Spinal cord (tissue), 10 donors: ENCODE measurements around the gene METRN. TPM values are rescaled to one million over a fixed set of nuclear protein-coding genes. Genes with fewer than 3 reads are reported as not detected.

Experiments
- DNase-seq, 6 donors: peaks; one replicate each; pipeline versions ENCODE4 v3.0.0 to v3.0.0-alpha.2; 2013 to 2015; ENCODE audit warnings: low spot score in 6 of 6, low read depth in 4 of 6
- H3K27ac ChIP-seq: one replicate; pipeline ENCODE4 v1.5.1; 2013; ENCODE audit warnings: low read depth, low read length, control low read depth
- H3K27me3 ChIP-seq: one replicate; pipeline ENCODE4 v1.6.1; 2013; ENCODE audit warnings: low read length; ENCODE audit not compliant: control insufficient read depth, insufficient read depth
- H3K36me3 ChIP-seq: one replicate; pipeline ENCODE4 v1.6.1; 2013; ENCODE audit warnings: low read length; ENCODE audit not compliant: control insufficient read depth, insufficient read depth
- H3K4me1 ChIP-seq: one replicate; pipeline ENCODE4 v1.6.1; 2013; ENCODE audit warnings: low read length; ENCODE audit not compliant: control insufficient read depth, insufficient read depth
- H3K4me3 ChIP-seq: one replicate; pipeline ENCODE4 v1.5.1; 2013; ENCODE audit warnings: low read depth, low read length, control low read depth
- H3K9me3 ChIP-seq: one replicate; pipeline ENCODE4 v1.6.1; 2013; ENCODE audit warnings: low read length; ENCODE audit not compliant: control insufficient read depth, insufficient read depth
- WGBS: methylation state at CpG from one replicate; pipeline ENCODE4 v1.1.5; 2013; ENCODE audit warnings: missing lambda C conversion rate; ENCODE audit not compliant: insufficient coverage; 5-methylcytosine and 5-hydroxymethylcytosine counted together
- polyA plus RNA-seq, 2 donors: library from polyadenylated mRNA; unstranded; fragments of 120-200 nt; gene quantifications; one replicate each; pipeline ENCODE4 v1.2.1, GENCODE V29; 2013; ENCODE audit not compliant: insufficient read length in 2 of 2
- total RNA-seq, 2 donors: library from RNA; depleted of rRNA in 1 of 2; stranded (reverse); fragments of 120-200 nt in 1 of 2; fragments of >200 nt in 1 of 2; gene quantifications; one replicate each; pipeline versions ENCODE4 v1.2.3 to v1.2.4, GENCODE V29; 2013 to 2014
- donor health status: healthy.

Gene METRN
- total and polyA plus RNA-seq, 4 donors, result 75.5 to 402 (median 319) TPM

DNA sequence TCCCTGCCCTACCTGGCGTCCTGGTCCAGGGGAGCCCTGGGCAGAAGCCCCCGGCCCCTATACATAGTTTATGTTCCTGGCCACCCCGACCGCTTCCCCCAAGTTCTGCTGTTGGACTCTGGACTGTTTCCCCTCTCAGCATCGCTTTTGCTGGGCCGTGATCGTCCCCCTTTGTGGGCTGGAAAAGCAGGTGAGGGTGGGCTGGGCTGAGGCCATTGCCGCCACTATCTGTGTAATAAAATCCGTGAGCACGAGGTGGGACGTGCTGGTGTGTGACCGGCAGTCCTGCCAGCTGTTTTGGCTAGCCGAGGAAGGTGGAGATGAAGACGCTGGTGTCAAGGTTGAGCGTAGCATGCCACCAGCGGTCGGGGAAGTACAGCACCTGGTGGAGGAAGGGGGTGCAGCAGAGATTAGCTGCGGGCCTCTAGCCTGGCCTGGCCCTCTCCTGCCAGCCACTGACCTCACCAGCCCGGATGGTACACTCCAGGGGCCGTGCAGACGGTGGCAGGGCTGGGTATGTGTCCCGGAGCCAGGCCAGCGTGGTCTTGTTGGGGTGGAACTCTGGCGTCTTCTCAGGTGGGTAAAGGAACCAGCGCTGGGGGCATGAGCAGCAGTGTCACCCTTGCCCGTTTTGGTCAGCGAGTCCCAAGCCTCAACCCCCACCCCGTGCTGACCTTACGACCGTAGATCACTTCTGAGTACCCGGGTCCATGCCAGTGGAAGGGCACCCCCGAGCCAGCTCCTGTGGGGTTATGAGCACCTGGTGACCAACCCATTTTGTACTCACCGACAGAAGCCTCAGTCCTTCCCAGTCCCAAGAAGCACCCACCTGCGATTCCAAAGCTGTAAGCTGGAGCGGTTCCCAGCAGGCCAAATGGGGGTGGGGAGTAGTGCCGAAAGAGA lies 32.2 kb upstream of the METRN start:
- H3K4me3 ChIP-seq, result no peak overlapping the region
- peaks cover 73% of the 10 kb centered on the region for H3K4me1 ChIP-seq
- no peak for DNase-seq
- H3K36me3 ChIP-seq, result peaks cover 80% of the 10 kb centered on the region
- no peak overlapping the region for H3K27ac ChIP-seq
- H3K27me3 ChIP-seq, result no peaks in the 10 kb centered on the region
- WGBS, result 88% methylated on average over 33 of the region's 36 CpGs
- no peaks in the 10 kb centered on the region for H3K9me3 ChIP-seq

GRCh38 chr16:683396-684070 lies 31.4 kb upstream of the METRN start:
- Histone ChIP-seq H3K27ac (no peak overlapping the region), H3K36me3 (peaks cover 80% of the 10 kb centered on the region), H3K9me3 (no peaks in the 10 kb centered on the region), H3K4me1 (peaks cover 72% of the 10 kb centered on the region), H3K4me3 (peak overlapping the region; percentile 33), H3K27me3 (no peaks in the 10 kb centered on the region)
- DNase-seq, result no peak
- WGBS, result 16% methylated on average over 57 of the region's 57 CpGs

- Histone ChIP-seq H3K27me3 (no peaks in the 10 kb centered on the region), H3K9me3 (no peaks in the 10 kb centered on the region), H3K36me3 (peaks cover 81% of the 10 kb centered on the region), H3K4me1 (peaks cover 72% of the 10 kb centered on the region), H3K27ac (peak within 1 kb of the TSS; percentile 69), H3K4me3 (peak within 1 kb of the TSS; percentile 40)
- WGBS, result 3% methylated on average over 91 of the region's 91 CpGs
- DNase-seq, result peak; percentile 80 to 98 (median 88)
Measured at GRCh38 chr16:684071-684794, 30.7 kb upstream of the METRN start, which contains the start of gene JMJD8. TSS of gene JMJD8 (minus strand) at chr16:684334. CDS start at chr16:684319, 15 bp downstream.

DNA sequence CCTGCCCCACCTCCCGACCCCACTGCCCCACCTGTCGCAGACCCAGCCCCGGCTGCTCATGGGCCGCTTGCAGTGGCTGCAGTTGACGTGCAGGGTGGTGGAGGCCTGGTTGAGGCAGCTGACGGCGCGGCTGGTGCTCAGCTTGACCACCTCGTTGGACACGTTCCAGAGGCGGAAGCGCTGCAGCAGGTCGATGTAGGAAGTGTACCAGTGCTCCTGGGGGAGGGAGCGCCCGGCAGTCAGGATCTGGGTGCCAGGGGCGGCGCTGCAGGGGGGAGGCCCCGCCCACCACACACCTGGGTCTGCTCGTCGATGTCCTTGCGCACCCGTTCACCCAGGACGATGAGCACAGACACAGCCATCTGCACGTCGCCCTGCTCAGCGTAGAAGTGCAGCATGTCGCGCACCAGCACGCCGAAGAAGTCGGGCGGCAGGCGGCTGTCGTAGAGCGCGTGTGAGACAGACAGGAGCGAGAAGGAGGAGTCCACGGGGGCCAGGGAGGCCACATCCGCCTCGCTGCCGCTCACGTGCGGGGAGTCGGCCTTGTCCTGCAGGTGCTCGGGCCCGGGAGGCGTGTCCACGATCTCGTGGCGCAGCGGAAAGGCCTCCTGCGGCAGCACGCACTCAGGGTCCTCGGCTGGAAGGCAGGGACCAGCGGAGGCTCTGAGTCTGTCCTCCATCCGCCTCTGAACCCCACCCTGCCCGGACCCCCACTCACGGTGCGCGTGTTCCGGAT lies 29.8 kb upstream of the METRN start:
- H3K4me3 ChIP-seq, result no peak overlapping the region
- no peaks in the 10 kb centered on the region for H3K27me3 ChIP-seq
- 95% methylated on average over 61 of the region's 61 CpGs for WGBS
- H3K36me3 ChIP-seq, result peaks cover 84% of the 10 kb centered on the region
- H3K27ac ChIP-seq, result no peak overlapping the region
- DNase-seq, result no peak
- H3K4me1 ChIP-seq, result peaks cover 75% of the 10 kb centered on the region
- H3K9me3 ChIP-seq, result no peaks in the 10 kb centered on the region

GRCh38 chr16:685967-686366 lies 29.0 kb upstream of the METRN start:
- Histone ChIP-seq H3K27me3 (no peaks in the 10 kb centered on the region), H3K4me3 (no peak overlapping the region), H3K4me1 (peaks cover 78% of the 10 kb centered on the region), H3K27ac (no peak overlapping the region), H3K9me3 (no peaks in the 10 kb centered on the region), H3K36me3 (peaks cover 80% of the 10 kb centered on the region)
- WGBS, result 77% methylated on average over 10 of the region's 10 CpGs
- DNase-seq, result no peak

DNA sequence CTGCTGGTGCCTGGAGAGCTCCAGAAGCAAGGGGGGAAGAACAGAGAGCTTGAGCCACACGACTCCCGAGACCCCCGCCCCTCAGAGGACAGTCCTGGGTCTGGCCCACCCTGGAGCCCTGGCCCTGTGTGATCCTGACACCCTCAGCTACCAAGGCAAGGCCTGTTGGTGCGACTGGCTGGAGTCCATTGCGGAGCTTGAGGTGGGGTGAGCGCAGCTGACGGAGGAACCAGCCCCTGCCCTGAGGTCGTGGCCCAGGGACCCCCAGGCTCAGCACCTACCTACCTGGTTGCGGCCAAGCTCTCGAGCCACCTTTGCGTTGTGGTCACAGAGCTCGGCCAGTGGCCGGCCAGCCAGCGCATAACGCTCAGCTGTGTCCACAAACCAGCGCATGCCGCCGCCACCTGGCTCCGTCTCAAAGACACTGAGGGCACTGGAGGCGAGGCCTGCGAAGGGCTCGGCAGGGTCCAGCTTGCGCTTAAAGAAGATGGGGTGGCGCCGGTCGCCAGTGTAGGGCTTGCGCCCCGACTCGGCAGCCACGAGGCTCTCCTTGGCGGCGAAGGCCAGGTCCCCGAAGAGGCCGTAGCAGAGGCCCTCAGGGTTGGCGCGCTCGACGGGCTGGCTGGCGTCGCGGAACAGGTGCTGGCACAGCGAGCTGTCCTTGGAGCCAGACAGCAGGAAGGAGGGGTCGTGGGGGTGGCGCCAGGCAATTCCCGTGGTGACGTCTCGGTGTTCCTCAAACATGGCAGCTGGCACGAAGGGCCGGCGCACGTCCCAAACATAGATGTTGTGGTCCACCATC lies 28.3 kb upstream of the METRN start:
- Histone ChIP-seq H3K4me1 (peaks cover 71% of the 10 kb centered on the region), H3K4me3 (no peak overlapping the region), H3K27ac (no peak overlapping the region), H3K36me3 (peaks cover 73% of the 10 kb centered on the region), H3K27me3 (no peaks in the 10 kb centered on the region), H3K9me3 (no peaks in the 10 kb centered on the region)
- WGBS, result 95% methylated on average over 51 of the region's 51 CpGs
- no peak for DNase-seq

GRCh38 chr16:687499-687898 lies 27.4 kb upstream of the METRN start:
- H3K4me1 ChIP-seq, result peaks cover 63% of the 10 kb centered on the region
- H3K27ac ChIP-seq, result no peak overlapping the region
- H3K27me3 ChIP-seq, result peaks cover under 1% of the 10 kb centered on the region
- no peak for DNase-seq
- no peak overlapping the region for H3K4me3 ChIP-seq
- no peaks in the 10 kb centered on the region for H3K9me3 ChIP-seq
- WGBS, result 91% methylated on average over 19 of the region's 19 CpGs
- peaks cover 65% of the 10 kb centered on the region for H3K36me3 ChIP-seq

DNA sequence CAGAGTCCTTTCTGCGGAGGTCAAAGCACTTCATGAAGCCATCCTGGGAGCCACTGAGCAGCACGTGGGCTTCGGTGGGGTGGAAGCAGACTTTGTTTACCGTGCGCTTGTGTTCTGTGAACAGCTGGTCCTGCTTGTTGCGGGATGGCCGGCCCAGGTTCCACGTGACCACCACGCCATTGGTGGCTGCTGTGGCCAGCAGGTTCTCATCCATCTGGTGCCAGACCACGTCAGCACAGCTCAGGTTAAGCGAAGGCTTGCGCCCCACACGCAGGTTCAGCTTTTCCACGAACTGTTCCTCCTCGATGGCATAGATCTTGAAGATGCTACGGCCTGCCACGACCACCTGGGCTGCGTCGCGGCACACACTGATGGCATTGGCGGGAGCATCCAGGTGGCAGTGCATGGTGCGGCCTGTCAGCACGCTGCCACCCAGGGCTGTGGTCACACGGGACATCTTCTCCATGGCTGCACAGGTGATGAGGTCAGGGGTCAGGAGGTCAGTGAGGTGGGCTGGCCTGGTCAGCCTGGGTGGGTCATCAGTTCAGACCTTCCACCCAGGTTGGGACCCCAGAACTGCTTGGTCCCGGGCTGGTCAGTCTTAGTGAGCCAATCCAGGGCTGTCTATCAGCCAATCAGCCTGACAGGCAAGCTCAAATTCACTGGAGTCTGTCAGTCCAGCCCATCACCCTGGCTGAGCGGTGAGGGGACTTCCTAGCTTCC lies 25.6 kb upstream of the METRN start:
- Histone ChIP-seq H3K27ac (no peak overlapping the region), H3K4me1 (peaks cover 49% of the 10 kb centered on the region), H3K9me3 (no peaks in the 10 kb centered on the region), H3K36me3 (peaks cover 68% of the 10 kb centered on the region), H3K27me3 (peaks cover 6% of the 10 kb centered on the region), H3K4me3 (peak overlapping the region; percentile 81)
- DNase-seq, result no peak
- WGBS, result 88% methylated on average over 24 of the region's 26 CpGs
